Adipose tissue (tissue), 3 donors: ENCODE data around the gene SFPQ. TPM values are rescaled to one million over a fixed set of nuclear protein-coding genes. Genes with fewer than 3 reads are reported as not detected.

Experiments
- H3K27ac ChIP-seq: one replicate; pipeline ENCODE4 v1.5.1; 2013; ENCODE audit warnings: low read depth, low read length
- WGBS, 3 donors: extraction: QIAGEN DNeasy Blood & Tissue Kit; methylation state at CpG; one replicate each; pipeline ENCODE4 v1.1.7; 2013; 5-methylcytosine and 5-hydroxymethylcytosine counted together
- polyA plus RNA-seq, 3 donors: library from polyadenylated mRNA; stranded (reverse); fragments of 200-250 nt; gene quantifications; one replicate each; pipeline ENCODE4 v1.2.3, GENCODE V29; 2013
- donor health status: healthy with polysubstance abuse.
- donor health status: Bipolar disorder and iron deficiency.
- donor health status: healthy.

Gene SFPQ
- polyA plus RNA-seq, 3 donors, result 70.3 to 186 (median 169) TPM

GRCh38 chr1:35190784-35191183 is 2.2 kb downstream of the SFPQ start:
- no peak overlapping the region for H3K27ac ChIP-seq
- 3 to 10% (median 10%) methylated on average over 6 of the region's 6 CpGs for WGBS, 3 donors

- H3K27ac ChIP-seq, result no peak overlapping the region
- WGBS, 3 donors, result 52 to 78% (median 75%) methylated on average over 20 of the region's 20 CpGs
These were observed 4.2 kb downstream of the SFPQ start for GRCh38 chr1:35188578-35189392.

GRCh38 chr1:35187816-35188342 is 5.1 kb downstream of the SFPQ start:
- H3K27ac ChIP-seq, result no peak overlapping the region
- WGBS, 3 donors, result 67 to 75% (median 68%) methylated on average over 7 of the region's 7 CpGs

- no peak overlapping the region for H3K27ac ChIP-seq
- WGBS, 3 donors, result 41 to 68% (median 65%) methylated on average over 4 of the region's 4 CpGs
These were observed 6.7 kb downstream of the SFPQ start for GRCh38 chr1:35186239-35186638.

- 58 to 72% (median 70%) methylated on average over 5 of the region's 5 CpGs for WGBS, 3 donors
- no peak overlapping the region for H3K27ac ChIP-seq
These were observed 7.7 kb downstream of the SFPQ start for GRCh38 chr1:35185200-35185599.

- 74 to 86% (median 85%) methylated on average over 12 of the region's 12 CpGs for WGBS, 3 donors
These were observed 8.3 kb downstream of the SFPQ start for GRCh38 chr1:35184495-35185199.

GRCh38 chr1:35181790-35182455 is 11.0 kb downstream of the SFPQ start:
- no peak overlapping the region for H3K27ac ChIP-seq
- 50 to 58% (median 54%) methylated on average over 4 of the region's 4 CpGs for WGBS, 3 donors

More at GRCh38 chr1:35184495-35185199, 8.3 kb downstream of the SFPQ start:
- no peak overlapping the region for H3K27ac ChIP-seq

- H3K27ac ChIP-seq, result no peak overlapping the region
- 91% methylated on average over 7 of the region's 7 CpGs for WGBS, 3 donors
These were observed 12.1 kb downstream of the SFPQ start for GRCh38 chr1:35180776-35181374.

GRCh38 chr1:35179908-35180307 is 13.0 kb downstream of the SFPQ start:
- no peak overlapping the region for H3K27ac ChIP-seq
- WGBS, 3 donors, result 22 to 63% (median 49%) methylated on average over 1 of the region's 1 CpG

- H3K27ac ChIP-seq, result no peak overlapping the region
These were observed 14.0 kb downstream of the SFPQ start for GRCh38 chr1:35178874-35179380.

GRCh38 chr1:35178295-35178695 is 14.7 kb downstream of the SFPQ start:
- no peak overlapping the region for H3K27ac ChIP-seq
- WGBS, 3 donors, result 57 to 80% (median 78%) methylated on average over 2 of the region's 2 CpGs

More at GRCh38 chr1:35178874-35179380, 14.0 kb downstream of the SFPQ start:
- WGBS, 3 donors, result 27 to 56% (median 48%) methylated on average over 2 of the region's 2 CpGs

- H3K27ac ChIP-seq, result no peak overlapping the region
- WGBS, 3 donors, result 92 to 93% (median 92%) methylated on average over 4 of the region's 4 CpGs
These were observed 15.6 kb downstream of the SFPQ start for GRCh38 chr1:35177237-35177786.

GRCh38 chr1:35175602-35176001 is 17.3 kb downstream of the SFPQ start:
- no peak overlapping the region for H3K27ac ChIP-seq
- 97 to 100% (median 97%) methylated on average over 1 of the region's 1 CpG for WGBS, 3 donors

GRCh38 chr1:35175098-35175576 is 17.8 kb downstream of the SFPQ start:
- H3K27ac ChIP-seq, result no peak overlapping the region
- WGBS, 3 donors, result 83 to 87% (median 87%) methylated on average over 9 of the region's 9 CpGs

- H3K27ac ChIP-seq, result no peak overlapping the region
- WGBS, 3 donors, result 43 to 71% (median 68%) methylated on average over 2 of the region's 2 CpGs
These were observed 18.9 kb downstream of the SFPQ start for GRCh38 chr1:35173909-35174540.

- 62 to 67% (median 64%) methylated on average over 2 of the region's 2 CpGs for WGBS, 3 donors
- no peak overlapping the region for H3K27ac ChIP-seq
These were observed 19.5 kb downstream of the SFPQ start for GRCh38 chr1:35173491-35173890.

GRCh38 chr1:35172022-35172421 is 20.9 kb downstream of the SFPQ start:
- H3K27ac ChIP-seq, result no peak overlapping the region
- WGBS, 3 donors, result 76 to 91% (median 80%) methylated on average over 8 of the region's 8 CpGs
